ENCODE measurements around the gene LRMDA.

- TF ChIP-seq CTCF (optimal IDR thresholded peaks at IDR 0.05 in 1 of 3, IDR thresholded peaks at IDR 0.05 in 1 of 3, conservative IDR thresholded peaks at IDR 0.05 in 1 of 3; ENCODE audit: extremely low read depth in 1 of 3, insufficient read depth in 2 of 3, low read length in 3 of 3): no peak
- no peak for TF ChIP-seq EZH2 (IDR thresholded peaks at IDR 0.05; ENCODE audit: low read length)
Observed at GRCh38 chr10:76234499-76235226, 803.2 kb downstream of the LRMDA start.

Data from keratinocyte (primary cell).